Left forelimb (tissue), 1 donor: ENCODE results near the gene UGT1A1.
"Not testable (repeated sequence)": the region's sequence is repeated elsewhere in the genome, so short reads cannot be mapped to it uniquely, and the experiment has no call there.

Source experiments
- DNase-seq: peaks from one replicate; pipeline ENCODE4 v3.0.0-alpha.2; 2018; ENCODE audit warnings: low spot score

Gene UGT1A1

GRCh38 chr2:233760043-233760442 is at the start of gene UGT1A1:
UGT1A1 (plus strand) TSS chr2:233760270; CDS start chr2:233760288, 18 bp downstream.
- no peak for DNase-seq

GRCh38 chr2:233711312-233712008 is 48.6 kb upstream of the UGT1A1 start:
- DNase-seq, result no peak

GRCh38 chr2:233712611-233713261 is 47.3 kb upstream of the UGT1A1 start, which contains the start of gene UGT1A5:
UGT1A5 (plus strand) TSS chr2:233712907; CDS start chr2:233712992, 85 bp downstream.
- DNase-seq, result no peak

GRCh38 chr2:233713262-233713615 is 46.8 kb upstream of the UGT1A1 start:
- DNase-seq, result no peak

- no peak for DNase-seq
Measured at GRCh38 chr2:233714121-233714520, 45.9 kb upstream of the UGT1A1 start.

GRCh38 chr2:233718552-233718951 is 41.5 kb upstream of the UGT1A1 start, which contains the start of gene UGT1A4:
UGT1A4 (plus strand) TSS chr2:233718736; CDS start chr2:233718821, 85 bp downstream.
- no peak for DNase-seq

- DNase-seq, result no peak
Measured at GRCh38 chr2:233728723-233729301, 31.3 kb upstream of the UGT1A1 start, which contains the start of gene UGT1A3. UGT1A3 (plus strand) TSS chr2:233729042; CDS start chr2:233729127, 85 bp downstream.

- DNase-seq, result not testable (repeated sequence)
Measured at GRCh38 chr2:233736868-233737653, 23.0 kb upstream of the UGT1A1 start.

GRCh38 chr2:233740870-233741269 is 19.2 kb upstream of the UGT1A1 start:
- no peak for DNase-seq

- no peak for DNase-seq
Measured at GRCh38 chr2:233743464-233744259, 16.4 kb upstream of the UGT1A1 start.

- no peak for DNase-seq
Measured at GRCh38 chr2:233745073-233745755, 14.9 kb upstream of the UGT1A1 start.

GRCh38 chr2:233745838-233746237 is 14.2 kb upstream of the UGT1A1 start:
- DNase-seq, result not testable (repeated sequence)

GRCh38 chr2:233746475-233747282 is 13.4 kb upstream of the UGT1A1 start:
- DNase-seq, result no peak

GRCh38 chr2:233747283-233747544 is 12.9 kb upstream of the UGT1A1 start:
- DNase-seq, result no peak

- not testable (repeated sequence) for DNase-seq
Measured at GRCh38 chr2:233750689-233751088, 9.4 kb upstream of the UGT1A1 start.

- DNase-seq, result not testable (repeated sequence)
Measured at GRCh38 chr2:233751212-233752009, 8.7 kb upstream of the UGT1A1 start.

GRCh38 chr2:233754872-233755611 is 5.0 kb upstream of the UGT1A1 start:
- DNase-seq, result no peak

- DNase-seq, result no peak
Measured at GRCh38 chr2:233756429-233757081, 3.5 kb upstream of the UGT1A1 start.
